ENCODE measurements around the gene OR1F1. TPM values are rescaled to one million over a fixed set of nuclear protein-coding genes. Genes with fewer than 3 reads are reported as not detected.

OR1F1 gene
- total and polyA plus RNA-seq, 2 experiments from 2014 or later = 0.38 TPM; not detected in 1

GRCh38 chr16:3248596-3248995 lies 60.6 kb downstream of the OR1F1 start:
- DNase-seq (ENCODE audit: low spot score) (no peak), ATAC-seq (no peak)
- no peaks in the 10 kb centered on the region for H3K4me1 Mint-ChIP-seq
- Histone ChIP-seq H3K27me3 (ENCODE audit: insufficient read depth) (no peaks in the 10 kb centered on the region), H3K79me2 (replicated peaks; ENCODE audit: insufficient read depth) (no peaks in the 10 kb centered on the region), H2AFZ (no peak overlapping the region), H3F3A (replicated peaks; ENCODE audit: low read depth) (no peaks in the 10 kb centered on the region), H3K4me3 (no peak overlapping the region), H3K27ac (ENCODE audit: low read depth) (no peak overlapping the region), H3K4me2 (no peak overlapping the region), H4K20me1 (replicated peaks; ENCODE audit: insufficient read depth) (no peaks in the 10 kb centered on the region), H3K9me2 (ENCODE audit: insufficient read depth) (no peaks in the 10 kb centered on the region), H3K36me3 (ENCODE audit: insufficient read depth) (no peaks in the 10 kb centered on the region), H3K4me1 (ENCODE audit: insufficient read depth) (no peaks in the 10 kb centered on the region)
- H3K36me3 Mint-ChIP-seq (ENCODE audit: low read depth) = peaks cover 13% of the 10 kb centered on the region; the same call in 1 of the 3 replicates
- no peak overlapping the region for H3K27ac Mint-ChIP-seq
- TF ChIP-seq ZNF331 (CRISPR knock-in tag; IDR thresholded peaks at IDR 0.05; ENCODE audit: low read depth) (no peak), NANOG (IDR thresholded peaks at IDR 0.05; ENCODE audit: borderline replicate concordance) (no peak), REST (IDR thresholded peaks at IDR 0.05; ENCODE audit: unreplicated experiment) (no peak), JUNB (IDR thresholded peaks at IDR 0.05; ENCODE audit: unreplicated experiment) (no peak), EZH2phosphoT487 (IDR thresholded peaks at IDR 0.05; ENCODE audit: unreplicated experiment) (no peak)
- H3K4me3 Mint-ChIP-seq = no peak overlapping the region
- H3K27me3 Mint-ChIP-seq (ENCODE audit: insufficient read depth, low read depth, poor library complexity) = peaks cover 3% of the 10 kb centered on the region
- peaks cover 83% of the 10 kb centered on the region for H3K9me3 Mint-ChIP-seq

GRCh38 chr16:3249020-3249419 lies 61.0 kb downstream of the OR1F1 start:
- no peak for DNase-seq (ENCODE audit: low spot score)
- Histone ChIP-seq H3K79me2 (replicated peaks; ENCODE audit: insufficient read depth) (no peaks in the 10 kb centered on the region), H2AFZ (no peak overlapping the region), H3K27ac (ENCODE audit: low read depth) (no peak overlapping the region), H3K4me1 (ENCODE audit: insufficient read depth) (no peaks in the 10 kb centered on the region), H3K4me2 (no peak overlapping the region), H3K27me3 (ENCODE audit: insufficient read depth) (no peaks in the 10 kb centered on the region), H3K36me3 (ENCODE audit: insufficient read depth) (no peaks in the 10 kb centered on the region), H3K4me3 (no peak overlapping the region), H4K20me1 (replicated peaks; ENCODE audit: insufficient read depth) (no peaks in the 10 kb centered on the region), H3K9me2 (ENCODE audit: insufficient read depth) (no peaks in the 10 kb centered on the region), H3F3A (replicated peaks; ENCODE audit: low read depth) (no peaks in the 10 kb centered on the region)
- Mint-ChIP-seq H3K27me3 (ENCODE audit: insufficient read depth, low read depth, poor library complexity) (peaks cover 3% of the 10 kb centered on the region), H3K36me3 (ENCODE audit: low read depth) (peaks cover 13% of the 10 kb centered on the region; the same call in 1 of the 3 replicates), H3K9me3 (peaks cover 81% of the 10 kb centered on the region), H3K27ac (no peak overlapping the region), H3K4me3 (no peak overlapping the region), H3K4me1 (no peaks in the 10 kb centered on the region)
- no peak for ATAC-seq
- no peak for TF ChIP-seq STAT1 (IDR thresholded peaks at IDR 0.05; ENCODE audit: unreplicated experiment)
- no peak for TF ChIP-seq EZH2phosphoT487 (IDR thresholded peaks at IDR 0.05; ENCODE audit: unreplicated experiment)
- TF ChIP-seq ZNF462 (CRISPR knock-in tag; IDR thresholded peaks at IDR 0.05) = no peak
- no peak for TF ChIP-seq CREB1 (CRISPR knock-in tag; IDR thresholded peaks at IDR 0.05; ENCODE audit: low read depth)
- TF ChIP-seq NANOG (IDR thresholded peaks at IDR 0.05; ENCODE audit: borderline replicate concordance) = no peak
- TF ChIP-seq CTCF (conservative IDR thresholded peaks at IDR 0.05; ENCODE audit: low read depth in 2 of 2) = no peak
